Astrocyte (in vitro differentiated cells and primary cell): ENCODE data around the gene SMTNL2. TPM values are rescaled to one million over a fixed set of nuclear protein-coding genes. Genes with fewer than 3 reads are reported as not detected.

Experiments used
- DNase-seq: peaks from one replicate; pipeline ENCODE4 v3.0.0-alpha.2; 2010; ENCODE audit warnings: low read depth
- FAIRE-seq: peaks from 2 replicates; lab custom pipeline; 2011; peaks lifted over from hg19 to GRCh38; lab: Jason Lieb, UNC
- H2AFZ ChIP-seq: 2 replicates; pipeline ENCODE4 v1.6.0; 2012; ENCODE audit warnings: low read depth, low read length, inconsistent platforms
- H3K27ac ChIP-seq: 2 replicates; pipeline ENCODE4 v1.5.1; 2011; ENCODE audit warnings: low read depth, low read length, inconsistent platforms
- H3K27me3 ChIP-seq: 2 replicates; pipeline ENCODE4 v1.6.0; 2011; ENCODE audit warnings: low read length, inconsistent platforms; ENCODE audit not compliant: insufficient read depth
- H3K36me3 ChIP-seq: 2 replicates; pipeline ENCODE4 v1.5.1; 2011; ENCODE audit warnings: low read length, inconsistent platforms; ENCODE audit not compliant: insufficient read depth
- H3K4me1 ChIP-seq: 2 replicates; pipeline ENCODE4 v1.5.1; 2011; ENCODE audit warnings: low read length, inconsistent platforms; ENCODE audit not compliant: insufficient read depth
- H3K4me2 ChIP-seq: 2 replicates; pipeline ENCODE4 v1.6.0; 2012; ENCODE audit warnings: low read length, inconsistent platforms
- H3K4me3 ChIP-seq: 2 replicates; pipeline ENCODE4 v1.5.1; 2011; ENCODE audit warnings: low read depth, mild to moderate bottlenecking, low read length, inconsistent platforms; ENCODE audit not compliant: insufficient read depth
- H3K79me2 ChIP-seq: 2 replicates; pipeline ENCODE4 v1.6.0; 2012; ENCODE audit warnings: mild to moderate bottlenecking, low read length, inconsistent platforms; ENCODE audit not compliant: insufficient read depth
- H3K9ac ChIP-seq: 2 replicates; pipeline ENCODE4 v1.6.0; 2012; ENCODE audit warnings: mild to moderate bottlenecking, low read length, inconsistent platforms
- H3K9me3 ChIP-seq: 2 replicates; pipeline ENCODE4 v1.5.1; 2012; ENCODE audit warnings: low read depth, mild to moderate bottlenecking, low read length, inconsistent platforms; ENCODE audit not compliant: insufficient read depth
- H4K20me1 ChIP-seq: 2 replicates; pipeline ENCODE4 v1.6.0; 2012; ENCODE audit warnings: low read length, inconsistent platforms; ENCODE audit not compliant: insufficient read depth
- H3K27ac Mint-ChIP-seq: one replicate; pipeline ENCODE4 v1.8.0; 2021; ENCODE audit warnings: mild to moderate bottlenecking, mixed read lengths; ENCODE audit not compliant: unreplicated experiment
- H3K27me3 Mint-ChIP-seq: one replicate; pipeline ENCODE4 v1.8.0; 2021; ENCODE audit warnings: low read depth, mixed read lengths; ENCODE audit not compliant: unreplicated experiment
- H3K36me3 Mint-ChIP-seq: one replicate; pipeline ENCODE4 v1.8.0; 2021; ENCODE audit warnings: low read depth, mixed read lengths; ENCODE audit not compliant: unreplicated experiment
- H3K4me1 Mint-ChIP-seq: one replicate; pipeline ENCODE4 v1.8.0; 2021; ENCODE audit warnings: low read depth, mixed read lengths; ENCODE audit not compliant: unreplicated experiment
- H3K4me3 Mint-ChIP-seq: one replicate; pipeline ENCODE4 v1.8.0; 2021; ENCODE audit warnings: mild to moderate bottlenecking, moderate library complexity, mixed read lengths; ENCODE audit not compliant: unreplicated experiment
- H3K9me3 Mint-ChIP-seq: one replicate; pipeline ENCODE4 v1.8.0; 2021; ENCODE audit warnings: mild to moderate bottlenecking, mixed read lengths; ENCODE audit not compliant: unreplicated experiment
- EZH2 ChIP-seq: IDR thresholded peaks from 2 replicates; pipeline ENCODE4 v1.6.1; 2012; ENCODE audit warnings: mild to moderate bottlenecking, low read length, inconsistent platforms; ENCODE audit not compliant: insufficient read depth
- total RNA-seq: library from RNA; stranded (reverse); gene quantifications from 2 replicates; pipeline ENCODE4 v1.2.1, GENCODE V29; 2021
- TF ChIP-seq, protein P1 (sequence below): IDR thresholded peaks from 2 replicates; pipeline ENCODE4 v1.5.1; 2011; ENCODE audit warnings: low read depth, mild to moderate bottlenecking, inconsistent platforms, low read length, moderate library complexity; ENCODE audit not compliant: insufficient read depth

The SMTNL2 gene
- total RNA-seq, 1 donor from 2014 or later, result 0.18 TPM

DNA sequence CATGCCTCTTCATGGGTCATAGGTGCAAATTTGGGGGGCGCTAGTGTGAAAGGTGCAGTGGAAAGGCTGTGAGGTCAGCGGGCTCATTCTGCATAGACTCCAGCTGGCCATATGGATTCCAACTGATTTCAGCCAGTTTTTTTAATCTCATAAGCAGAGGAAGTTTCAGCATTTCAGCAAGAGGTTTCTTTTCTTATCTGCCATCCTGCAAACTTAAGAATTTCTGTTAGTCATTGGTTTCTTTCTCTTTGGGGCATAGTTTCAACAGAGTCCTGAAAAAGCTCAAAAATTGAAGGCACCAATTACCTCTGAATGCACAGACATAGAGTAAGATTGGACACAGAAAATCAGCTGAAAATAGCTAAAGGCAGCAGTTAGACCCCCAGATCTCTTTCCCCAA, 73.3 kb downstream of the SMTNL2 start:
- Histone ChIP-seq H2AFZ (no peak overlapping the region), H3K4me3 (no peak overlapping the region), H3K4me2 (peak overlapping the region; percentile 49), H3K9ac (no peak overlapping the region), H3K36me3 (no peaks in the 10 kb centered on the region), H4K20me1 (no peaks in the 10 kb centered on the region), H3K9me3 (no peaks in the 10 kb centered on the region), H3K27me3 (peaks cover 2% of the 10 kb centered on the region), H3K27ac (peak overlapping the region; percentile 46), H3K79me2 (no peaks in the 10 kb centered on the region), H3K4me1 (peaks cover 2% of the 10 kb centered on the region)
- DNase-seq, result peak; percentile 10
- Mint-ChIP-seq H3K9me3 (peaks cover 1% of the 10 kb centered on the region), H3K27ac (peak overlapping the region; percentile 7), H3K4me1 (peaks cover 9% of the 10 kb centered on the region), H3K4me3 (no peak overlapping the region), H3K27me3 (peaks cover 2% of the 10 kb centered on the region), H3K36me3 (peaks cover 1% of the 10 kb centered on the region)
- TF ChIP-seq, protein P1, sequence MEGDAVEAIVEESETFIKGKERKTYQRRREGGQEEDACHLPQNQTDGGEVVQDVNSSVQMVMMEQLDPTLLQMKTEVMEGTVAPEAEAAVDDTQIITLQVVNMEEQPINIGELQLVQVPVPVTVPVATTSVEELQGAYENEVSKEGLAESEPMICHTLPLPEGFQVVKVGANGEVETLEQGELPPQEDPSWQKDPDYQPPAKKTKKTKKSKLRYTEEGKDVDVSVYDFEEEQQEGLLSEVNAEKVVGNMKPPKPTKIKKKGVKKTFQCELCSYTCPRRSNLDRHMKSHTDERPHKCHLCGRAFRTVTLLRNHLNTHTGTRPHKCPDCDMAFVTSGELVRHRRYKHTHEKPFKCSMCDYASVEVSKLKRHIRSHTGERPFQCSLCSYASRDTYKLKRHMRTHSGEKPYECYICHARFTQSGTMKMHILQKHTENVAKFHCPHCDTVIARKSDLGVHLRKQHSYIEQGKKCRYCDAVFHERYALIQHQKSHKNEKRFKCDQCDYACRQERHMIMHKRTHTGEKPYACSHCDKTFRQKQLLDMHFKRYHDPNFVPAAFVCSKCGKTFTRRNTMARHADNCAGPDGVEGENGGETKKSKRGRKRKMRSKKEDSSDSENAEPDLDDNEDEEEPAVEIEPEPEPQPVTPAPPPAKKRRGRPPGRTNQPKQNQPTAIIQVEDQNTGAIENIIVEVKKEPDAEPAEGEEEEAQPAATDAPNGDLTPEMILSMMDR, result no peak
- no peak for TF ChIP-seq EZH2
- no peak for FAIRE-seq

Other genes starting within 250 kb of the SMTNL2 start
- gene UBE2G1, start 217.9 kb upstream of the SMTNL2 start, total RNA-seq, result 123 and 129 TPM in 2 replicates
- not detected in 2 replicates for gene SPNS3, start 150.6 kb upstream of the SMTNL2 start, total RNA-seq
- 1.3 and 4.3 TPM in 2 replicates for gene SPNS2, start 85.6 kb upstream of the SMTNL2 start, total RNA-seq
- 70.0 and 71.1 TPM in 2 replicates for gene MYBBP1A, start 29.1 kb upstream of the SMTNL2 start, total RNA-seq
- gene GGT6, start 24.0 kb upstream of the SMTNL2 start, total RNA-seq, result not detected in 2 replicates
- 0.07 TPM in 1 of 2 replicates, not detected in the other for gene ALOX15, start 57.1 kb downstream of the SMTNL2 start, total RNA-seq
- gene PELP1, start 119.6 kb downstream of the SMTNL2 start, total RNA-seq, result 51.6 and 52.7 TPM in 2 replicates
- 6.3 and 10.3 TPM in 2 replicates for gene ARRB2, start 126.1 kb downstream of the SMTNL2 start, total RNA-seq
- 8.5 and 9.9 TPM in 2 replicates for gene MED11, start 146.9 kb downstream of the SMTNL2 start, total RNA-seq
- gene ZMYND15, start 155.3 kb downstream of the SMTNL2 start, total RNA-seq, result 0.09 and 0.12 TPM in 2 replicates
- gene CXCL16, start 155.4 kb downstream of the SMTNL2 start, total RNA-seq, result 2.2 and 3.2 TPM in 2 replicates
- gene TM4SF5, start 187.4 kb downstream of the SMTNL2 start, total RNA-seq, result not detected in 2 replicates
- gene VMO1, start 201.8 kb downstream of the SMTNL2 start, total RNA-seq, result 0.75 TPM in 1 of 2 replicates, not detected in the other
- gene GLTPD2, start 204.4 kb downstream of the SMTNL2 start, total RNA-seq, result not detected in 2 replicates
- gene PSMB6, start 211.6 kb downstream of the SMTNL2 start, total RNA-seq, result 154 and 161 TPM in 2 replicates
- gene PLD2, start 222.6 kb downstream of the SMTNL2 start, total RNA-seq, result 21.4 and 29.3 TPM in 2 replicates
- gene MINK1, start 248.8 kb downstream of the SMTNL2 start, total RNA-seq, result 51.3 and 63.2 TPM in 2 replicates